ENCODE data around the gene EXOC4.

The EXOC4 gene

GRCh38 chr7:133293384-133294160 is 40.7 kb downstream of the EXOC4 start:
- no peak for TF ChIP-seq CTCF (conservative IDR thresholded peaks at IDR 0.05)
- H3K27ac ChIP-seq = no peak overlapping the region

- TF ChIP-seq CTCF (conservative IDR thresholded peaks at IDR 0.05) = no peak
- H3K27ac ChIP-seq = no peak overlapping the region
Observed at GRCh38 chr7:133294234-133294633, 41.4 kb downstream of the EXOC4 start.

- H3K27ac ChIP-seq = no peak overlapping the region
- TF ChIP-seq CTCF (conservative IDR thresholded peaks at IDR 0.05) = no peak
Observed at GRCh38 chr7:133295484-133295883, 42.6 kb downstream of the EXOC4 start.

GRCh38 chr7:133297093-133297492 is 44.2 kb downstream of the EXOC4 start:
- H3K27ac ChIP-seq = no peak overlapping the region
- no peak for TF ChIP-seq CTCF (conservative IDR thresholded peaks at IDR 0.05)

- TF ChIP-seq CTCF (conservative IDR thresholded peaks at IDR 0.05) = no peak
- H3K27ac ChIP-seq = no peak overlapping the region
Observed at GRCh38 chr7:133298080-133298479, 45.2 kb downstream of the EXOC4 start.

GRCh38 chr7:133299676-133300075 is 46.8 kb downstream of the EXOC4 start:
- H3K27ac ChIP-seq = no peak overlapping the region
- no peak for TF ChIP-seq CTCF (conservative IDR thresholded peaks at IDR 0.05)

GRCh38 chr7:133300088-133300487 is 47.2 kb downstream of the EXOC4 start:
- no peak overlapping the region for H3K27ac ChIP-seq
- no peak for TF ChIP-seq CTCF (conservative IDR thresholded peaks at IDR 0.05)

Measured in VCaP (cell line).